IPS DF 6.9 (cell line): Measurements from ENCODE around the gene NXPH3.
"Not testable (repeated sequence)": the region's sequence is repeated elsewhere in the genome, so short reads cannot be mapped to it uniquely, and the experiment has no call there.

Source experiments
- DNase-seq: peaks from one replicate; pipeline ENCODE4 v3.0.0-alpha.2; 2013; ENCODE audit warnings: low read depth, low spot score
- H3K27ac ChIP-seq: one replicate; pipeline ENCODE4 v1.5.1; 2013; ENCODE audit warnings: low read length, control low read depth
- H3K27me3 ChIP-seq: 2 replicates; pipeline ENCODE4 v1.6.1; 2013; ENCODE audit warnings: mild to moderate bottlenecking, low read length; ENCODE audit not compliant: control insufficient read depth, insufficient read depth
- H3K36me3 ChIP-seq: 2 replicates; pipeline ENCODE4 v1.6.1; 2013; ENCODE audit warnings: low read length; ENCODE audit not compliant: control insufficient read depth, insufficient read depth
- H3K4me1 ChIP-seq: 2 replicates; pipeline ENCODE4 v1.6.1; 2013; ENCODE audit warnings: low read length; ENCODE audit not compliant: control insufficient read depth, insufficient read depth
- H3K4me3 ChIP-seq: 2 replicates; pipeline ENCODE4 v1.5.1; 2013; ENCODE audit warnings: mild to moderate bottlenecking, low read length
- H3K9me3 ChIP-seq: 2 replicates; pipeline ENCODE4 v1.6.1; 2013; ENCODE audit warnings: low read length, inconsistent platforms; ENCODE audit not compliant: control insufficient read depth, insufficient read depth
- WGBS: extraction: QIAGEN DNeasy Blood & Tissue Kit; methylation state at CpG from one replicate; pipeline ENCODE4 v1.1.7; 2013; ENCODE audit warnings: mixed read lengths, missing lambda C conversion rate; ENCODE audit not compliant: insufficient read length, insufficient coverage; 5-methylcytosine and 5-hydroxymethylcytosine counted together

Gene NXPH3

GRCh38 chr17:49555495-49556222, 20.0 kb upstream of the NXPH3 start:
- Histone ChIP-seq H3K9me3 (no peaks in the 10 kb centered on the region), H3K36me3 (no peaks in the 10 kb centered on the region), H3K4me3 (no peak overlapping the region), H3K27ac (no peak overlapping the region), H3K4me1 (no peaks in the 10 kb centered on the region), H3K27me3 (no peaks in the 10 kb centered on the region)
- WGBS = no CpG with 5 or more reads among the region's 19 CpGs
- no peak for DNase-seq

GRCh38 chr17:49556223-49556943, 19.3 kb upstream of the NXPH3 start:
- H3K27ac ChIP-seq = no peak overlapping the region
- WGBS = no CpG with 5 or more reads among the region's 30 CpGs
- H3K4me3 ChIP-seq = no peak overlapping the region
- H3K36me3 ChIP-seq = no peaks in the 10 kb centered on the region
- H3K27me3 ChIP-seq = no peaks in the 10 kb centered on the region
- H3K4me1 ChIP-seq = no peaks in the 10 kb centered on the region
- no peaks in the 10 kb centered on the region for H3K9me3 ChIP-seq
- no peak for DNase-seq

- Histone ChIP-seq H3K27ac (no peak overlapping the region), H3K4me1 (no peaks in the 10 kb centered on the region), H3K4me3 (no peak overlapping the region), H3K27me3 (no peaks in the 10 kb centered on the region), H3K9me3 (no peaks in the 10 kb centered on the region), H3K36me3 (no peaks in the 10 kb centered on the region)
- no peak for DNase-seq
- WGBS = no CpG with 5 or more reads among the region's 9 CpGs
Observed at GRCh38 chr17:49557312-49558024, 18.2 kb upstream of the NXPH3 start.

- Histone ChIP-seq H3K4me1 (0 out of 2 replicates have a peak, but pooled peaks cover 1% of the 10 kb centered on the region), H3K36me3 (no peaks in the 10 kb centered on the region), H3K27ac (no peak overlapping the region), H3K9me3 (no peaks in the 10 kb centered on the region), H3K4me3 (no peak overlapping the region), H3K27me3 (no peaks in the 10 kb centered on the region)
- DNase-seq = no peak
- no CpG with 5 or more reads among the region's 4 CpGs for WGBS
Observed at GRCh38 chr17:49564638-49565037, 11.0 kb upstream of the NXPH3 start.

- Histone ChIP-seq H3K9me3 (no peaks in the 10 kb centered on the region), H3K27ac (no peak overlapping the region), H3K4me3 (no peak overlapping the region), H3K27me3 (no peaks in the 10 kb centered on the region), H3K4me1 (0 out of 2 replicates have a peak, but pooled peaks cover 1% of the 10 kb centered on the region), H3K36me3 (no peaks in the 10 kb centered on the region)
- DNase-seq = no peak
- WGBS = 100% methylated on average over 2 of the region's 14 CpGs
Observed at GRCh38 chr17:49565948-49566491, 9.7 kb upstream of the NXPH3 start.

- H3K36me3 ChIP-seq = no peaks in the 10 kb centered on the region
- H3K9me3 ChIP-seq = no peaks in the 10 kb centered on the region
- H3K27me3 ChIP-seq = no peaks in the 10 kb centered on the region
- H3K4me1 ChIP-seq = 0 out of 2 replicates have a peak, but pooled peaks cover 1% of the 10 kb centered on the region
- H3K4me3 ChIP-seq = no peak overlapping the region
- no peak for DNase-seq
- WGBS = no CpG with 5 or more reads among the region's 5 CpGs
- no peak overlapping the region for H3K27ac ChIP-seq
Observed at GRCh38 chr17:49566668-49567071, 9.0 kb upstream of the NXPH3 start.

- Histone ChIP-seq H3K36me3 (no peaks in the 10 kb centered on the region), H3K4me3 (no peak overlapping the region), H3K9me3 (no peaks in the 10 kb centered on the region), H3K27ac (no peak overlapping the region), H3K4me1 (0 out of 2 replicates have a peak, but pooled peaks cover 1% of the 10 kb centered on the region), H3K27me3 (no peaks in the 10 kb centered on the region)
- DNase-seq = no peak
- no CpG with 5 or more reads among the region's 9 CpGs for WGBS
Observed at GRCh38 chr17:49567104-49567521, 8.6 kb upstream of the NXPH3 start.

GRCh38 chr17:49567871-49568694, 7.6 kb upstream of the NXPH3 start:
- no peak for DNase-seq
- no peak overlapping the region for H3K27ac ChIP-seq
- H3K36me3 ChIP-seq = no peaks in the 10 kb centered on the region
- 0 out of 2 replicates have a peak, but pooled peaks cover 1% of the 10 kb centered on the region for H3K4me1 ChIP-seq
- H3K9me3 ChIP-seq = no peaks in the 10 kb centered on the region
- no peaks in the 10 kb centered on the region for H3K27me3 ChIP-seq
- WGBS = no CpG with 5 or more reads among the region's 42 CpGs
- H3K4me3 ChIP-seq = no peak overlapping the region; the same call in 1 of the 2 replicates

- no CpG with 5 or more reads among the region's 7 CpGs for WGBS
- not testable (repeated sequence) for DNase-seq, H3K9me3 ChIP-seq, H3K36me3 ChIP-seq, H3K27me3 ChIP-seq, H3K27ac ChIP-seq, H3K4me3 ChIP-seq, H3K4me1 ChIP-seq
Observed at GRCh38 chr17:49568695-49569047, 7.0 kb upstream of the NXPH3 start.
